LNCaP clone FGC (cell line): ENCODE results near the gene LRRC1.
A peak's percentile ranks its signal among the peaks of the same experiment; 100 is the strongest.
"Not testable (repeated sequence)": the region's sequence is repeated elsewhere in the genome, so short reads cannot be mapped to it uniquely, and the experiment has no call there.

Experiments used
- DNase-seq: peaks from one replicate; pipeline ENCODE4 v3.0.0-alpha.2; 2011; ENCODE audit warnings: low read depth
- H3K4me3 ChIP-seq: 2 replicates; pipeline ENCODE4 v1.5.1; 2011; ENCODE audit warnings: mild to moderate bottlenecking, low read depth, low read length, control low read depth
- TF ChIP-seq, protein P1 (sequence below): IDR thresholded peaks from 2 replicates; pipeline ENCODE4 v1.5.1; 2012; ENCODE audit warnings: mild to moderate bottlenecking; ENCODE audit not compliant: control insufficient read depth, insufficient read depth; ENCODE audit errors: extremely low read depth

Gene LRRC1

DNA sequence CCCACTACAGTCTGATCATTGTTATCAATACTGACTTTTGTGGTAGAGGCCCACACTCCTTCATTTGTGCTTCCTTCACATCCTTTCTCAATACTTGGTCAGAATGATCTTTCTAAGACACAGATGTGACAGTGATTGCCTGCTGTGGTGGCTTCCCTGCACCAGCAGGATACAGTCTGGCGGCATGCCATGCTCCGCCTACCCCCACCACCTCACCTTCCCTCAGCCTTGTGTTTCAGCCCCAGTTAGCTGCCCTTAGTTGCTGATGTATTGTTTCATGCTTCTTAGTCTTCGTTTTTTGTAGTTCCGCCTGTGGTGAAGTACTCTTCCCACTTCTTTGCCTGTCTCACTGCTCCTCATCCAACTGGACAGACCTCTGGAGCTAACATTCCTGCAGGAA, 10.9 kb downstream of the LRRC1 start:
- H3K4me3 ChIP-seq: no peak overlapping the region

DNA sequence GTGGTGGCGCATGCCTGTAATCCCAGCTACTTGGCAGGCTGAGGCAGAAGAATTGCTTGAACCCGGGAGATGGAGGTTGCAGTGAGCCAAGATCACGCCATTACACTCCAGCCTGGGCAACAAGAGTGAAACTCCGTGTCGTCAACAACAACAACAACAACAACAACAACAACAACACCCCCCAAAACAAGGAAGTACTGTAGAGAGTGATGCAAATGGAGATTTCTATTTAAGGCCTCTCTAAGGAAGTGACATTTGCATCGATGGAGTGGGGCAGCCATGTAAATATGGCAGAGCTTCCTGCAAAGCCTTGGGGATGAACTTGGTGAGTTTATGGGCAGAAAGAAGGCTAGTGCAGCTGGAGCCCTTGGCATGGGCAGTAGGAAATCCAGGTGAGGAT, 12.8 kb downstream of the LRRC1 start:
- DNase-seq, H3K4me3 ChIP-seq: not testable (repeated sequence)

More for the DNA sequence above, 10.9 kb downstream of the LRRC1 start:
- TF ChIP-seq, protein P1, sequence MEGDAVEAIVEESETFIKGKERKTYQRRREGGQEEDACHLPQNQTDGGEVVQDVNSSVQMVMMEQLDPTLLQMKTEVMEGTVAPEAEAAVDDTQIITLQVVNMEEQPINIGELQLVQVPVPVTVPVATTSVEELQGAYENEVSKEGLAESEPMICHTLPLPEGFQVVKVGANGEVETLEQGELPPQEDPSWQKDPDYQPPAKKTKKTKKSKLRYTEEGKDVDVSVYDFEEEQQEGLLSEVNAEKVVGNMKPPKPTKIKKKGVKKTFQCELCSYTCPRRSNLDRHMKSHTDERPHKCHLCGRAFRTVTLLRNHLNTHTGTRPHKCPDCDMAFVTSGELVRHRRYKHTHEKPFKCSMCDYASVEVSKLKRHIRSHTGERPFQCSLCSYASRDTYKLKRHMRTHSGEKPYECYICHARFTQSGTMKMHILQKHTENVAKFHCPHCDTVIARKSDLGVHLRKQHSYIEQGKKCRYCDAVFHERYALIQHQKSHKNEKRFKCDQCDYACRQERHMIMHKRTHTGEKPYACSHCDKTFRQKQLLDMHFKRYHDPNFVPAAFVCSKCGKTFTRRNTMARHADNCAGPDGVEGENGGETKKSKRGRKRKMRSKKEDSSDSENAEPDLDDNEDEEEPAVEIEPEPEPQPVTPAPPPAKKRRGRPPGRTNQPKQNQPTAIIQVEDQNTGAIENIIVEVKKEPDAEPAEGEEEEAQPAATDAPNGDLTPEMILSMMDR: no peak
- no peak for DNase-seq

DNA sequence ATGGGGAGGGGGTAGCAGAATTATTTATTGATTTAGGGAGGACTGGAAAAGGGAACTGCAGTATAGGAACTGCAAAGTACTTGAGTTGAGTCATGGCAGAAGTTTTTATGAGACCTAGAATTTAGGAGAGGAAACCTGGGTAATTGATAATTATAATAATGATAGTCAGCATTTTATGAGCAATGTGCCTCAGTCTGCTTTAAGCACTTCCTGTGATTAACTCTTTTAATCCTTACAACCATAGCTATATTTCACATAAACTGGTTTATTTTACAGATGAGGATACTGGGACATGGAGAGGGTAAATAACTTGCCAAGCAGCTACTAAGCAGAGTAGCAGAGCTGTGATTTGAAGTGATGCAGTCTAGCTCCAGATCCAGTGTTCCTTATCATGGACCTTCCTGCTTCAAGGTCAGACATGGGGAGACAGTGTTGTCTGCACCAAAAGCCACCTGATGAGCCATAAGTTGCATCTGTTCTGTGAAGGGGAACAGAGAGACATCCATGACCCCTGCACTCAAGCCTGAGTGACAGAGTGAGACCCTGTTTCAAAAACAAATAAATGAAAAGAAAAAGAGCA, 13.6 kb downstream of the LRRC1 start:
- no peak for DNase-seq
- no peak overlapping the region for H3K4me3 ChIP-seq
- TF ChIP-seq, protein P1: no peak

DNA sequence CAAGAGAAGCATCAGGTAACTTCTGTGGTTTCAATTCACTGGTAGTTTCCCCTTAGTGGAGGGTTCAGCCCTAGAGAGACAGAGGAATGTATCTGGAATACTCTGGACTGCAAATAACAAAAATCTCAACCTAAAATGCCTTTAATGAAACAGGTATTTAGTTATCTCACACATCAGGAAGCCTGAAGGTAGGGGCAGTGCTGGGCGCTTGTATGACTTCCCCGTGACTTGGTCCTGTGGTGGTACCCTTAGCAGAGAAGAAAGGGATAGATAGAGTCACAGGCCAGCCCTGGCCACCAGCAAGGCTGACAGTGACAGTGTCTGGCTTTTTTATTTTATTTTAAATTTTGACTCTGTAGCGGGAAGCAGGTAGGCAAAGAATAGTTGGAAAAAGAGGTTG, 14.9 kb downstream of the LRRC1 start:
- no peak overlapping the region for H3K4me3 ChIP-seq
- TF ChIP-seq, protein P1: no peak
- DNase-seq: no peak

DNA sequence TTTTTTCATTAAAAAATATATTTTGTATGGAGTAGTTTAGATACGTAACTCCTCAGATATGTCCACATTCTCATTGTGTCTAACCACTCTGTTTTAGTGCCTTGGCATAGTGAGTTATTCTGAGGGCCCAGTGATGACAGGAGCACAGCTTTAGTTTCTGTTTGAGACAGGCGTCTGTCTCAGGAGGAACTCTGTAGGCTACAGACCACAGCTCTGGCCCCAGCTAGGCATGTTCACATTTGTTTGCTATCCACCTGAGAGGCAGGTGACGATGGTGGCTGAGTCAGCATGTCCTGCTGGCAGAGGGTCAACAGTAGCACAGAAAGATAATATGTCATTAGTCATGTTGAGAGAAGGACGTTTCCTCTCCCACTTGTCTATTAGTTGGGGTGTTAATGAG, 16.3 kb downstream of the LRRC1 start:
- TF ChIP-seq, protein P1: no peak
- peak; percentile 95 for DNase-seq
- peak overlapping the region; percentile 41 for H3K4me3 ChIP-seq

DNA sequence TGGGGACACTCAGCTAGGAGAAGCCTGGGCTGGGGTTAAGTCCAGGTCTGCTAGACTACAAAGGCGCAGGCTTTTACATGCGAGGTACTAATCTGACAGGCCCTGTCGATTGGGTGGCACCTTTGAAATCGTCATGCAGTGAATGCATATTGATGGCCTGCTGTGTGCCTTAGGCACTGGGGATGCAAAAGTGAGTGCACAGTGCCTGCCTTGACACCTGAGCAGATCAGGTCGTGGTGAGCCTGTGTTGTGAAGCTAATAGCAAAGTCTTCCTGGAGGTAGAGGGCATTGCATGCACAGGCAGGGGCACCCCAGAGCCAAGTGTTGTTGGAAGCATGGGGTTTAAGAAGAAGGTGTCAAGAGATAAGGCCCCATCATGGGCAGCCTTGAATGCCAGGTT, 16.9 kb downstream of the LRRC1 start:
- TF ChIP-seq, protein P1: no peak
- DNase-seq: no peak
- no peak overlapping the region for H3K4me3 ChIP-seq

DNA sequence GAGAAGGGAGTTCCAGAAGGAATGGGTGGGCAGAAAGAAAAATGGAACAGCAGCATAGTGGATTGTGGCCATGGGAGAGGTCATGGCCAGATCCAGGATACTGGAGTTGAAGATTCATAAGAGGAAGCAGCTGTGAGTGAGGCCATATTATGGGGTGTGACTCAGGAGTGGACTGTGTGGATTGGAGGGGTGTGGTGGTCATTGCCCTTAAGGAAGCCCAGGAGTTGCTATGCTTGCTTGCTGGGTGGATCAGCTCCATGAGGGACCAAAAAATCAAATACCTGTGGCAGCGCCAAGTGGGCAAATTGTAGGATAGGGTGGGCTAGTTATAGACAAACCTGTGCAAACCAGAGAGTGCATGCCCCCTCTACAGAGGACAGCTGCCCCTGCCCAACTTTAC, 18.3 kb downstream of the LRRC1 start:
- no peak overlapping the region for H3K4me3 ChIP-seq
- DNase-seq: no peak
- TF ChIP-seq, protein P1: no peak
